HG03039 (cell line): Measurements from ENCODE around the gene OXNAD1.
"Not testable (repeated sequence)": the region's sequence is repeated elsewhere in the genome, so short reads cannot be mapped to it uniquely, and the experiment has no call there.

ENCODE experiments used
- ATAC-seq: cut with Tn5 transposase; IDR thresholded peaks from one replicate; pipeline ENCODE4 v1.9.1; 2021; ENCODE audit warnings: mild to moderate bottlenecking, moderate library complexity; ENCODE audit not compliant: unreplicated experiment

The OXNAD1 gene

GRCh38 chr3:16302082-16302631 lies 37.1 kb downstream of the OXNAD1 start:
- ATAC-seq, result no peak

DNA sequence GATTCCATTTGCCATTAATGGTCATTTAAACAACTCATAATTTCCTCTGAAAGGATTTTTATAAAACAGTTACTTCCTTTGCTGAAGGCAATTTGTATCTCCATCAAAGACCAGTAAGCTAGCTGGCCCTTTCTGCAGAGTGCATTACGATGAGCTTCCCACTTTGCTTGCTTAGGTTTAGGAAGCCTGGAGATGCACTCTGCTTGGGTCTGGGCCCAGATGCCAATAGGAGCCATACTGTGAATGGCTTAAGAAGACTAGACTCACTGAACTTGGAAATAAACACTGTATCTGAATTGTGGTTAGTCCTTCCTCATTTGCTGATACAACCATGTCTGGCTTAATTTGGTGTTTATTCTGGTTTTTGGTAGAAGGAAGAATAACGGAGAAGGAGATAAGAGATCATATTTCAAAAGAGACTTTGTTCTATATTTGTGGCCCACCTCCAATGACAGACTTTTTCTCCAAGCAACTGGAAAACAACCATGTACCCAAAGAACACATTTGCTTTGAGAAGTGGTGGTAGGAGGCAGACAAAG lies 38.1 kb downstream of the OXNAD1 start:
- ATAC-seq, result no peak

GRCh38 chr3:16304061-16305010 lies 39.3 kb downstream of the OXNAD1 start:
- no peak for ATAC-seq

- ATAC-seq, result no peak
Measured at GRCh38 chr3:16305111-16305541, 40.1 kb downstream of the OXNAD1 start.

DNA sequence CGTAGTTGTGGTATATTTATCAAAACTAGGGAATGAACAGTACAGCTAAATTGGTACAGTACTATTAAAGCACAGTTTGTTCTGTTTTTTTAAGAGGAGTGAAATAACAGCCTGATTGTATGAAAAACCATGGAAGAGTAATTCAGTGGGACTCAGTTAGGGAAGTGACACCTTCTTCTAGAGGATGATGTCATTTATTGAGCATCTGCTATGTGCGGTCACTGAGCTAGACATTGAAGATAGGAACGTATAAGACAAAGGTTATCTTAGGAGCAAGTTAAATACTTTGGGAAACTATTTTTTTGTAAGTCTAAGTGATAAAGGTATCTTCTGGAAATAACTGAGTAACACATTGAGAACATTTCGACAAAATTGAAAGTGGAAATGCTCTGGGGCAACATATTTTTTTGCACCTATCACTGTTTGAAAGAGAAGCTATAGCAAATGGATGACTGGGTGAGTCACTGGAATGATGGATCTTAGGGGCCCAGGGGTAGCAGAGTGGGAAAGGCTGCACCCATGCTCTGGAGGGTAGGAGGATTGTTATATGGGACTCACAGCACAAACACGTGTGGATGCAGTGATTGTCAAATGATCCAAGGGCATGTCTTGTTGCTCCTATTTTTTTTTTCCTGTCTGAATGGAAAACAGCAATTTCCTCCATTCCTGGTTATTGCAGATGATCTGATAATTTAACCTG lies 43.0 kb downstream of the OXNAD1 start:
- ATAC-seq, result no peak

DNA sequence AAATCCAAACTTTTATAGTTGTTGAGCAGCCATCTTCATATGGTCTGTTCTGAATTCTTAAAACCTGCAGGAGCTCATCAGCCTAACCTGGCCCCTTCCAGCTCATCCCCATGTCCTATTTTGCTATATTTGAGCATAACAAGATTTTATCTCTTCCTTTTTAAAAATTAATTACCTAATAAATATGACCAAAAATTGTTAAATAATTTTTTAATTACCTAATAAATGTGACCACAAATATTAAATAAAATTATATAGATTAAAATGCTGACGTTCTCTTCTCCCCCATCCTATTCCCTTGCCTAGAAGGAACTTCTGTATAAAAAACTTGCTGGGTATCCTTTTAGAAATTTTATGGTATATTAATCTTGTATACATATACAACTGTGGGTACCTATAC lies 43.7 kb downstream of the OXNAD1 start:
- ATAC-seq, result no peak

GRCh38 chr3:16309558-16309957 lies 44.5 kb downstream of the OXNAD1 start:
- ATAC-seq, result peak; percentile 78

DNA sequence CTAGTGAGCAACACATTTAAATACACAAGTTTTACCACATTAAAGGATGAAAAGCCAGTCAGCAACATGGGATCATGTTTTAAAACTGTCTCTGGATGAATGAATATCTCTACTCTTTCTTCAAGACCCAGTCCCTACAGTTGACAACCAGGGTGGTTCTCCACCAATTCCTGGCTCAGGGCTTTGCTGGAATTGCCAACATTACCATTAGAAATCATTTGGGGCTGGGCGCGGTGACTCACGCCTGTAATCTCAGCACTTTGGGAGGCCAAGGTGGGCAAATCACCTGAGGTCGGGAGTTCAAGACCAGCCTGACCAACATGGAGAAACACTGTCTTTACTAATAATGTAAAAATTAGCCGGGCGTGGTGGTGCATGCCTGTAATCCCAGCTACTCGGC lies 45.5 kb downstream of the OXNAD1 start:
- not testable (repeated sequence) for ATAC-seq

DNA sequence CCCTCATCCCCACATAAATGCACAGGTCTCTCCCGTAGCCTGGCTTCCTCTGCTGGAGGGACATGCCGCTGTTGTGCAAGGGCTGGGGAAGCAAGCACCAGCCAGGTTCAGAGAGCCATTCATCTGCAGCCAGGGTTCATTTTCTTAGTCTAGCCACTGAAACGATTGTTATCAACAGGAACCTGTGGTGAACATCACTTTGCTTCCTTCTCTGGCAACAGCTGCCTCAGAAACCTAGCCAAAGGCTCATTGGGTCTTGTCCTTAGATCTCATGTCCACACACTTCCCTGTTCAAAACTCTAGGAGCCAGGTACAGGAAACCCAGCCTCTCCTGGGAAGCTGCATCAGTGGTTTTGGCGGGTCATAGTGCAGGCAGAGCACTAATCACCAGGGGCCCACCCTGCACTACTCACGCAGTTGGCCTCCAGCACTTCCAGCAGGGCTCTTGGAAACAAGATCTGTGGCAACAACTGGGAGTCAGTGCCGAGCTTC lies 47.0 kb downstream of the OXNAD1 start:
- peak; percentile 41 for ATAC-seq

DNA sequence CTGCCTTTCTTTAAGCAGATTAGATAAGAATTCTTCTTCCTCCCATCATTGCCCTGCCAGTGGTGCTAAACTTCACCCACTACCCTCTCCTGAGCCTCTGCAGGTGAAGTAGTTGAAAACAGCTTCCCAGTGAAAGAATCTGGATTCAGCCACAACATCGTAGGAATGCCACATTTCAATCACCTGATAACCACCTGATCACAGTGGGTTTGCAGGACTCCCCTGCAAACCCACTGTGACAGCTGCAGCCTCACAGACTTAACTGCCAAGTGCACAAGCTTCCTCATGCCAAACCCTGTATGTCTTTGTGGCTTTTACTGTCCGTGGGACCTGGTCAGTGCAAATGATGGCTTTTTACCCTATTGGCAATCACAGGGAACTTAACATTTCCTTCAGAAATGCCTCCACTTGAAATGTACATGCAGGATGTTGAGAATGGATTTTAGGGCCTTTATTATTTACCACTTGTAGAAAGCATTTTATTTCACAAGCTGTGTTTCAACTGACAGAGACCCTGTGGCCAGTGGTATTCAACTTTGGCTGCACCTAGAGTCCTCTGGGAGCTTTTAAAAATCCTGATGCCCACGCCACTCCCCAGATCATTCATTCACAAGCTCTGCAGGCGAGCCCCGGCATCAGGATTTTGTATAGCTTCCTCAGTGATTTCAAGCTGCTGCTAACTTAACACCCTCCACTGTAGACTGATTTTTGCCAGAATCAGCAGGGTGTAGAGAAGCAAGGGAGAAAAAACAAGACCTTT lies 49.1 kb downstream of the OXNAD1 start:
- no peak for ATAC-seq

DNA sequence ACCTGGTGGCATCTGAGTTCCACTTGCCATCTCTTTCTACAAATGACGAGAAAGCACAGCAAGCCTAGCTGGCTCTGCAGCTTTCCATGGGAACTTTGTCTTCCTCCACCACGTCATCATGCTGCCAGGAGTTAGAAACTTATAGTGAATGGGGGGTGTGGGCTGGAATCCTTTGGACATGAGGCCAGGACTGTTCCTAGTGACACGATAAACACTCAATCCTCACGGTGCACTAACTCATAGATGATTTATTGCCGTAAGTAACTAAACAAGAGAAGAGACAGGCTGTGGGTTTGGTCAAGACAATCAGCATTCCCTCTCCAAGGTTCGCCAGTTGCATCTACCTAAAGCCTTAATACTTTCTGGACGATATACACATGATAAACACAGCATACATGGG lies 50.6 kb downstream of the OXNAD1 start:
- no peak for ATAC-seq

DNA sequence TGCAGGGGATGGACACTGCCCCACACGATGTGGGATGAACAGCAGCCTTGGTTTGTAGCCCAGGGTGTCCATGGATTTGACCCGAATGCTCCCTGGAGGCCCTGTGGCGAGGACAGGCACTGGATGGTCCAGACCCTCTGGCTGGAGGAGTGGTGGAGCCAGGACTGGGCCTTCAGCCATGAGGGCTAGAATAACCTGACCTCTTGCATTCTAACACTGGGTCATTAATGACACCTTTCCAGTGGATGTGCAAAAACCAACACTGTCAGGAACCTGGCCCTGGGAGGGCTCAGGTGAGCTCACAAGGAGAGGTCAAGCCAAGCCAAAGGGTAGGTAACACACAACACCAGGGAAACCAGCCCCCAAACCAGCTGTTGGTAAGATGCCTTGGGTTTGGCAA lies 51.4 kb downstream of the OXNAD1 start:
- ATAC-seq, result no peak

DNA sequence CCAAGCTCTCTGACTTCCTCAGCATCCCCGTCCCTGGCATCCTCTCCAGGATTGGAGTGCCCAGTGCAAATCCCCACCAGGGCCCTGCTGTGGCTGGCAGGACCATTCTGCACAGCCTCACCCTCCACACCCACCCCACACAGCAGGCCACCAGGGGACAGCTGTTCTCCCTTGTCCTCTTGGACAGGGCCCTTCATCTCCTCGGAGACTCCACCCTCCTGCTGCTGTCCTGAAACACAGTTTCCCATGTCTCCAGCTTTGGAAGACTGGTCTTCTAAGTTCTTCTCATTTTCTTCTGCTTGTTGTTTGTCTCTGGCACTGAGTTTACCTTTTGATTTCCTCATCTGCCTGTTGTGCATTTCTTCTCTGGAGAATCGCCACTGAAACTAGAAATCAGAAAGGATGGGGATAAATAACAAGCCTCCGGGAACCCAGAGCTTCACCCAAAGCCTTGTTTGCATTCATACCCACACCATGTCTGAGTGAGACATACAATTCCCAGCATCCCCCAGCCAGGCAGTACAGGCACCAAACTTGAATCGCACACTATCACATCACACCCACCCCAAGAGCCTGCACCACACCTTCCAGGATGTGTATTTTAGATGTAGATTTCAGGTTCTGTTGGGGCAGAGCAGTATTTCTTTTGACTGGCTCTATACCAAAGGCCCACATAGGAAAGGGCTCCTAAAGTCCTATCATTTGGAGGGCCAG lies 52.0 kb downstream of the OXNAD1 start:
- no peak for ATAC-seq

GRCh38 chr3:16317561-16317945 lies 52.5 kb downstream of the OXNAD1 start:
- ATAC-seq, result no peak

DNA sequence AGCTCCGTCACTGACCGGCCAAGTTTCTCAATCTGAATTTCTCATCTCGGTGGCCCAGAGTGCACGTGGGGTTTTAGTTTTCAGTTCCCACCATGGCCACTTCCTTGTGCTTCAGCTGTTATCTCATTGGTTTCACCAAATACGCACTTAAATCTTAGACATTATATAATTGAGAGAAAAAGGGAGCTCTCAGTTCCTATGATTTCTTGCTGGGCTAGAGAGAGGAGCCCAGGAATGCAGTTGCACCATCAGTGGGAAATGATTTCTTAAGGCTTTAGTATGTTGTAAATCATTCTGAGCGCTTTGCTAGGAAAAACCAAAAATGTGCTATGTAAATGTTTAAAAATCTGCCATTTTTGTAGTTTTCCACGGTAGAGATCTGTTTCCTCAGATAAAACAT lies 53.2 kb downstream of the OXNAD1 start:
- ATAC-seq, result no peak

GRCh38 chr3:16319307-16319706 lies 54.3 kb downstream of the OXNAD1 start:
- no peak for ATAC-seq

DNA sequence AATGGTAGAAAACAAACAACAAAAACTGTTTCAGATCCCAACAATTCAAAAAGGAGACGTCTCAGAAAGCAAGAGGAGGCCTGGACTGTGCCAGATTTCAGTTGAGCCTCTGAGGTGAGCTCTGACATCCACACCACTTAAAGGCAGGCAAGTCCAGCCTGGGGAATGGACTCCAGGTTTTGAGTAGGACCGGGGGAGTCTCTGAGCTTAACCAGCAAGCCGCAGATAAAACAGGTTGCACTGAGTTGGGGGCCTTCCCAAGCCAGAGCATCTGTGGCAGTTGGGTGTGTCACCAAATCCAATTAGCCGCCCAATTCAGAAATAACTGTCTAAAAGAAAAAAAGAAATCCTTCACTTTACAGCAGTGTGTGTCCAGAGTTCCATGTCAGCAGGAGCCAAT lies 54.7 kb downstream of the OXNAD1 start:
- ATAC-seq, result no peak

- ATAC-seq, result no peak
Measured at GRCh38 chr3:16320711-16321110, 55.7 kb downstream of the OXNAD1 start.

GRCh38 chr3:16322189-16322588 lies 57.2 kb downstream of the OXNAD1 start:
- no peak for ATAC-seq

GRCh38 chr3:16323737-16324136 lies 58.7 kb downstream of the OXNAD1 start:
- ATAC-seq, result no peak
